Esophagus muscularis mucosa (tissue), 4 donors: ENCODE measurements around the gene SLC35E2B. TPM values are rescaled to one million over a fixed set of nuclear protein-coding genes. Genes with fewer than 3 reads are reported as not detected.

ENCODE experiments used
- DNase-seq: peaks from one replicate; pipeline ENCODE4 v3.0.0-alpha.2; 2017; ENCODE audit errors: extremely low spot score
- H3K27ac ChIP-seq, 4 donors: fragments of 200-600 bp; sonication (generic); replicated peaks in 1 of 4; 1 replicate in 3 of 4; 2 replicates in 1 of 4; pipeline ENCODE4 v1.5.1; 2016 to 2019; ENCODE audit warnings: mild to moderate bottlenecking in 1 of 4
- H3K27me3 ChIP-seq, 4 donors: fragments of 200-600 bp; sonication (generic); one replicate each; pipeline versions ENCODE4 v1.5.1 to v1.6.0; 2016 to 2019
- H3K36me3 ChIP-seq, 4 donors: fragments of 200-600 bp; sonication (generic); one replicate each; pipeline ENCODE4 v1.5.1; 2016 to 2019
- H3K4me1 ChIP-seq, 4 donors: fragments of 200-600 bp; sonication (generic); one replicate each; pipeline ENCODE4 v1.5.1; 2016 to 2019
- H3K4me3 ChIP-seq, 4 donors: fragments of 200-600 bp; sonication (generic); 1 replicate in 2 of 4; 2 replicates in 2 of 4; pipeline ENCODE4 v1.5.1; 2016 to 2019; ENCODE audit warnings: mild to moderate bottlenecking in 4 of 4, moderate library complexity in 1 of 4
- H3K9me3 ChIP-seq, 4 donors: fragments of 200-600 bp; sonication (generic); 1 replicate in 3 of 4; 2 replicates in 1 of 4; pipeline ENCODE4 v1.5.1; 2016 to 2019
- EP300 ChIP-seq: sonication (generic); formaldehyde crosslinking; IDR thresholded peaks from one replicate; pipeline ENCODE4 v1.6.1; 2017; ENCODE audit warnings: antibody characterized with exemption
- POLR2A ChIP-seq: fragments of 450-650 bp; IDR thresholded peaks from one replicate; pipeline ENCODE4 v1.6.1; 2017; ENCODE audit warnings: antibody characterized with exemption, moderate library complexity, mild to moderate bottlenecking, low read depth
- POLR2AphosphoS5 ChIP-seq, 2 donors: sonication (generic); formaldehyde crosslinking; IDR thresholded peaks; one replicate each; pipeline ENCODE4 v1.6.1; 2017; ENCODE audit warnings: antibody characterized with exemption in 2 of 2
- WGBS: methylation state at CpG from one replicate; pipeline ENCODE4 v1.1.5; 2018; 5-methylcytosine and 5-hydroxymethylcytosine counted together
- intact Hi-C: fragments of 100-400 bp; cut with DNase I; formaldehyde crosslinking; loops from one replicate; pipeline ENCODE4 v1.15.1; 2023
- total RNA-seq, 4 donors: library from RNA; depleted of rRNA; stranded (reverse); fragments of >200 nt; gene quantifications; one replicate each; pipeline versions ENCODE4 v1.1.0 to v1.2.1, GENCODE V29; 2016
- TF ChIP-seq, protein P1 (sequence below), 3 experiments: fragments of 200-600 bp in 2 of 3; fragments of 450-650 bp in 1 of 3; sonication (generic) in 2 of 3; IDR thresholded peaks; one replicate each; pipeline ENCODE4 v1.5.1; 2017 to 2019; ENCODE audit warnings: antibody characterized with exemption in 3 of 3, mild to moderate bottlenecking in 2 of 3, moderate library complexity in 1 of 3

The SLC35E2B gene
- total RNA-seq, 4 donors from 2014 or later, result 25.7 to 65.0 (median 35.6) TPM

DNA sequence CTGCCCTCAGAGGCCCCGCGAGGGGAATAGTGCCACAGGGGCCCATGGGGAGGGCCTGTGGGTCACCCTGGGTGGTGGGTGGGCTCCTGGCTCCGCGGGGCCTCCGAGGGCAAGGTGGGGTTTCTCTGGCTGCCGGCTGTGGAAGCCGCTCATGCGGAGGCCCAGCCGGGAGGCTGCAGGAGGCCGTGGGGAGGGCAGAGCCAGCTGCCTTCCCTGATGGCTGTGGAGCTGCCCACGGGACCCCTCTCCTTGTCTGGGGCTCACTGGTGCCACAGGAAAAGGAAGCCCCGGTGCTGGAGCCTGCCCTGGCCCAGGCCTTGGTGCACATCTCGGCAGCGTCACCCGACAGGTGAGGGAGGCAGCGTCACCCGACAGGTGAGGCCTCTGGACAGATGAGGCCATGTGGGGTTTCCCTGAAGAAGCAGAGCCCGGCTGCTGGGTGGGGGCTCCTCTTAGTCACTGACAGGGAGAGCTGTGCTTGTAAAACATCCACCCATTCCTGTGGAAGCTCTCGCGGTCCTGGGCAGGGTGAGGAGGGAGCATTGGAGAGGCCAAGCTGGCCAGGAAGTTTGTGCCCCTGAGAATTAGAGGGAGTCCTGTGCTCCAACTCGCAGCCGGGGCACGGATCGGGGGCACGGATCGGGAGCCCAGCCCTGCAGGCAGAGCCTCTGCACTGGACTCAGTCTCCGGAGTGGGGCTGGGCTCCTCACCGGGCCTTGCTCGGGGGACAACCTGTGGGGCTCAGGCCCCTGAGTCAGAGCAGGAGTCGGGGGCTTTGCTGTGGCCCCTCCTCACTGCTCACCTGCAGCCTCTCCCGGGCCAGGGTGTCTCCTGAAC is 71.2 kb downstream of the SLC35E2B start:
- DNase-seq, result no peak
- WGBS, result 78% methylated on average over 13 of the region's 31 CpGs

DNA sequence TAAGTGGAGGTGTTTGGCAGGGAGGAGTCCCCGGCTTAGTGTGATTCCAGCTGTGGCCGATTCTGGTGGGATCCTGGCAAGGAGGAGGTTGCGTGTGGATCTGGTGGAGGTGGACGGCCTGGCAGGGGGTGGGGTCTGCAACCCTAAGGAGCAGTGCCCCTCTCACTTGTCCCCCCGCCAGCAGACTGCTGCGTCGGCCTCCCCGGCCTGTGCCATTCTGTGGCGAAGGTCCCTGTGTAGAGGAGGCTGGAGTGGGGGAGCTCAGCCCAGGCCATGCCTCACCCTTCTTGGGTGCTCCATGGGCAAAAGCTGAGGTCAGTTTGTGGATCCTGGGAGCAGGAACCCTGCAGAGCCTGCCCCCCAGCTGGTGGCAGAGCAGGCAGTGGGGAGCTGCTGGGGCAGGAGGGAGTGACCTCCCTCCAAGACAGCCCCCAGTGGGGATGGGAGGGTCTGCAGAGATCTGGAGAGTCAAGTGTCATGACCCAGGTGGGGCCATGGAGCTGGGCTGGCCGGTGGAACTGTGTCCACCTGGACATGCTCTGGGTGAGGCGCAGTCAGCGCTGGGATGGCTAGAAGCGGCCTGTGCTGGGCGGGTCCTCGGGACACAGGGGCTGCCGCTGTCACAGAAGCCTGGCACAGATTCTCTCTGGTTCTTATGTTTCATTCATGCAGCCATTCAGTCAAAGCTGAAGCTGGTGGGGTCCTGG is 72.0 kb downstream of the SLC35E2B start:
- WGBS, result 84% methylated on average over 14 of the region's 16 CpGs
- Histone ChIP-seq H3K36me3 (peaks cover 4 to 45% (median 32%) of the 10 kb centered on the region in 4 donors), H3K27ac (no peak overlapping the region)

More for the DNA sequence above, 71.2 kb downstream of the SLC35E2B start:
- peaks cover 4 to 52% (median 35%) of the 10 kb centered on the region in 4 donors for H3K36me3 ChIP-seq
- no peak overlapping the region for H3K27ac ChIP-seq
- H3K27me3 ChIP-seq, result no peaks in the 10 kb centered on the region
- H3K4me3 ChIP-seq, result no peak overlapping the region
- no peak for TF ChIP-seq POLR2AphosphoS5 (IDR thresholded peaks at IDR 0.05)
- TF ChIP-seq EP300, result no peak
- TF ChIP-seq, protein P1, sequence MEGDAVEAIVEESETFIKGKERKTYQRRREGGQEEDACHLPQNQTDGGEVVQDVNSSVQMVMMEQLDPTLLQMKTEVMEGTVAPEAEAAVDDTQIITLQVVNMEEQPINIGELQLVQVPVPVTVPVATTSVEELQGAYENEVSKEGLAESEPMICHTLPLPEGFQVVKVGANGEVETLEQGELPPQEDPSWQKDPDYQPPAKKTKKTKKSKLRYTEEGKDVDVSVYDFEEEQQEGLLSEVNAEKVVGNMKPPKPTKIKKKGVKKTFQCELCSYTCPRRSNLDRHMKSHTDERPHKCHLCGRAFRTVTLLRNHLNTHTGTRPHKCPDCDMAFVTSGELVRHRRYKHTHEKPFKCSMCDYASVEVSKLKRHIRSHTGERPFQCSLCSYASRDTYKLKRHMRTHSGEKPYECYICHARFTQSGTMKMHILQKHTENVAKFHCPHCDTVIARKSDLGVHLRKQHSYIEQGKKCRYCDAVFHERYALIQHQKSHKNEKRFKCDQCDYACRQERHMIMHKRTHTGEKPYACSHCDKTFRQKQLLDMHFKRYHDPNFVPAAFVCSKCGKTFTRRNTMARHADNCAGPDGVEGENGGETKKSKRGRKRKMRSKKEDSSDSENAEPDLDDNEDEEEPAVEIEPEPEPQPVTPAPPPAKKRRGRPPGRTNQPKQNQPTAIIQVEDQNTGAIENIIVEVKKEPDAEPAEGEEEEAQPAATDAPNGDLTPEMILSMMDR (IDR thresholded peaks at IDR 0.05), result no peak
- no peak for TF ChIP-seq POLR2A
- peaks cover 15 to 33% (median 20%) of the 10 kb centered on the region in 4 donors for H3K4me1 ChIP-seq
- intact Hi-C loops, result no loop called here
- no peaks in the 10 kb centered on the region for H3K9me3 ChIP-seq

DNA sequence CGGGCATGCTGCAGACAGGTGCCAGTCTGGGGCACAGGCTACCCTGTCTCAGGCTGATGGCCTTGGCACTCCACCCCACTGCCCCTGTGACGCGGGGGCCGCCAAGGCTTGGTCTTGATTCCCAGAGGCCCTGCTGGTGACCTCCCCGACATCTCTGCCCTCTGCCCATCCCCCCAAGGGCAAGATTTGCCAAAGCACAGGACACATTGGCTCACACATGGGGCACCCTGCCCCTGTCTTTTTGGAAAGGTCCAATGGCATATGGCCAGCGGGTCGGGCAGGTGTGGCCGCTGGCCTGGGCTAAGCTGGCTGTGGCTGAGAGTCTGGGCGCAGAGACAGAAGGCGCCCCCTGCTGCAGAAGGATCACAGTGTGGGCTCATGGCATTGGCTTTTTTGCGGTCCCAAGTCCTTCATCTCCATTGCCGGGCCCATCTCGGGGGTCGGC is 72.7 kb downstream of the SLC35E2B start:
- WGBS, result 75% methylated on average over 7 of the region's 14 CpGs
- Histone ChIP-seq H3K9me3 (no peaks in the 10 kb centered on the region), H3K4me3 (no peak overlapping the region), H3K27me3 (no peaks in the 10 kb centered on the region), H3K27ac (no peak overlapping the region), H3K4me1 (peaks cover 18 to 37% (median 20%) of the 10 kb centered on the region in 4 donors), H3K36me3 (peaks cover 4 to 38% (median 29%) of the 10 kb centered on the region in 4 donors)
- DNase-seq, result no peak
- intact Hi-C loops, result no loop called here
- TF ChIP-seq POLR2A (no peak), EP300 (no peak), POLR2AphosphoS5 (IDR thresholded peaks at IDR 0.05) (no peak)
- TF ChIP-seq, protein P1 (IDR thresholded peaks at IDR 0.05), result no peak

More for the DNA sequence above, 72.0 kb downstream of the SLC35E2B start:
- H3K27me3 ChIP-seq, result no peaks in the 10 kb centered on the region
- intact Hi-C loops, result no loop called here
- no peak overlapping the region for H3K4me3 ChIP-seq
- no peak for DNase-seq
- TF ChIP-seq EP300, result no peak
- TF ChIP-seq, protein P1 (IDR thresholded peaks at IDR 0.05), result no peak
- no peak for TF ChIP-seq POLR2AphosphoS5 (IDR thresholded peaks at IDR 0.05)
- TF ChIP-seq POLR2A, result no peak
- peaks cover 18 to 36% (median 21%) of the 10 kb centered on the region in 4 donors for H3K4me1 ChIP-seq
- no peaks in the 10 kb centered on the region for H3K9me3 ChIP-seq

DNA sequence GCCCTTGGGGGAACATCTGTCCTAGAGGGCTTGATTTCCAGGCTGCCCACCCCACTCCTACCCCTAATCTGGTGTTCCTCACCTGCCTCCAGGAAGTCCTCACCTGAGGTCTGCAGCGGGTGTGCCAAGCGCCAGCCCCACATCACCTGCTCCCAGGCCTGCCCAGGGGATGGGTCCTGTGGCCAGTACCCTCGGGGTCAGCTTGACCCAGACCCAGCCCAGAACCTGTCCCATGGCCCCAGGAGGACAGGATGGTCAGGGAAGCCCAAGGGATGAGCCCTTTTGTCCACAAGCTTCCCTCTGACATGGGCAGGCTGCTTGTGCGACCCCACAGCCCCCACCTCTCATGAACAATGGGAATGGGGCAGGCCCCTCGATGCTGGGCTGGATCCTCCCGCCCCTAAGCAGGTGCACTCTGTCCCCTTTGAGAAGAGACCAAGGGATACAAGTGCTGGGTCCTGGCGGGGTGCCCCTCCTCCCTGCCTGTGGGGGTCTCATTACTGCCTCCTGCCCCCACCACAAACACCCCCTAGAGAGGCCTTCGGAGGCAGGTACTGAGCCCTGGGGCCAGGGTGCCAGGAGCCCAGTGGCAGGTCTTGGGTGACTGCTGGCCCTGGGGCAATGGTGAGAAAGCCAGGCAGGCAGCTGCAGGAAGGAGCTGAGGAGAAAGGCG is 74.1 kb downstream of the SLC35E2B start:
- DNase-seq, result no peak
- peaks cover 4 to 25% (median 17%) of the 10 kb centered on the region in 4 donors for H3K36me3 ChIP-seq
- H3K4me3 ChIP-seq, result no peak overlapping the region
- intact Hi-C loops, result no loop called here
- no peaks in the 10 kb centered on the region for H3K27me3 ChIP-seq
- H3K9me3 ChIP-seq, result no peaks in the 10 kb centered on the region
- TF ChIP-seq POLR2A (no peak), POLR2AphosphoS5 (IDR thresholded peaks at IDR 0.05) (no peak), EP300 (no peak)
- TF ChIP-seq, protein P1 (IDR thresholded peaks at IDR 0.05), result no peak
- H3K4me1 ChIP-seq, result peaks cover 32 to 51% (median 34%) of the 10 kb centered on the region in 4 donors
- no peak overlapping the region for H3K27ac ChIP-seq
- 97% methylated on average over 4 of the region's 9 CpGs for WGBS
